Renal cortical epithelial cell (primary cell): ENCODE data around the gene TBC1D14. TPM values are rescaled to one million over a fixed set of nuclear protein-coding genes. Genes with fewer than 3 reads are reported as not detected.

Experiments used
- DNase-seq: peaks from one replicate; pipeline ENCODE4 v3.0.0-alpha.2; 2011; ENCODE audit warnings: low read depth
- total RNA-seq: library from RNA; depleted of rRNA; stranded (reverse); fragments of >200 nt; gene quantifications from 2 replicates; pipeline ENCODE4 v1.2.3, GENCODE V29; 2014

The TBC1D14 gene
- total RNA-seq, 1 donor from 2014 or later: 94.0 TPM

DNA sequence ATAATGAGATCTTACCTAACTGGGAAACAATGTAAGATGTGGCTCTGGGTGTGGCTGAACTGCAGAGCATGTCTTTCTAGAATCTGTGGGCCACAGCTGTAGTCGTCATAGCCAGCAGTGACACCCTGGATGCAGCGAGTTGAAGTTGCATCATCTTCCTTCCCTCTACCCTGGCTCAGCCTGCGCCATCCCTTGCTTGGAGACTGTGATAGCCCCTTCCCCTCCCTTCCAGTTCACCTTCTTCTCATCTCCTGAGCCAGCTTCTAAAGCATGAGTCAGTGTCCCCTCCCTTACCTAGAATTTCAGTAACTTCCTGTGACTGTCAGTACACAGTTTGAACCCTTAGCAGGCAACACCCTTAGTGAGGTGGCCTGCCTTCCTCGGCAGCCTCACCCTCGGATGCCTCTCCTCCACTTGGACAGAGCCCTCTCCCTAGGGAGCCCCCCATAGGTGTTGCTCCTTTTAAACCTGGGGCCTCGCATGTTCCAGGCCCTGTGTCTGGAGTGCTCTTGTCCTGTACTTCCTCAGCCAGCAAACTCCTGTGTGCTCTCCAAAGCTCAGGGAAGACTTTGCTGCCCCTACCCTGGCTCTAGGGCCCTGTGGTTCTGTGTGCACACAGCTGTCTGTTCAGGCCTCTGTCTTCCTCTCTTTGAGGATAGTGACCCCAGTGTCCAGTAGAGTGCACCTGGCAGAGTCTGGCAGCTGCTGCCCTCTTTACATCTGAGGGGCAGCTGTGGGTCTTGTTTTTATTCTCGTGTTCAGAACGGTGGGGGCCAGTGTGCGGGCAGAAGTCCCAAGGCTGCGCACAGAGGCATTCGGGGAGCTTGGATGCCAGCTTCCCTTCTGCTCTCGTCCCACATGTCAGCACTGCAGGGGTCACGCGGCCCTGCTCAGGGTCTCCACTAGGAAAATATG lies 89.8 kb downstream of the TBC1D14 start:
- DNase-seq: peak; percentile 35

DNA sequence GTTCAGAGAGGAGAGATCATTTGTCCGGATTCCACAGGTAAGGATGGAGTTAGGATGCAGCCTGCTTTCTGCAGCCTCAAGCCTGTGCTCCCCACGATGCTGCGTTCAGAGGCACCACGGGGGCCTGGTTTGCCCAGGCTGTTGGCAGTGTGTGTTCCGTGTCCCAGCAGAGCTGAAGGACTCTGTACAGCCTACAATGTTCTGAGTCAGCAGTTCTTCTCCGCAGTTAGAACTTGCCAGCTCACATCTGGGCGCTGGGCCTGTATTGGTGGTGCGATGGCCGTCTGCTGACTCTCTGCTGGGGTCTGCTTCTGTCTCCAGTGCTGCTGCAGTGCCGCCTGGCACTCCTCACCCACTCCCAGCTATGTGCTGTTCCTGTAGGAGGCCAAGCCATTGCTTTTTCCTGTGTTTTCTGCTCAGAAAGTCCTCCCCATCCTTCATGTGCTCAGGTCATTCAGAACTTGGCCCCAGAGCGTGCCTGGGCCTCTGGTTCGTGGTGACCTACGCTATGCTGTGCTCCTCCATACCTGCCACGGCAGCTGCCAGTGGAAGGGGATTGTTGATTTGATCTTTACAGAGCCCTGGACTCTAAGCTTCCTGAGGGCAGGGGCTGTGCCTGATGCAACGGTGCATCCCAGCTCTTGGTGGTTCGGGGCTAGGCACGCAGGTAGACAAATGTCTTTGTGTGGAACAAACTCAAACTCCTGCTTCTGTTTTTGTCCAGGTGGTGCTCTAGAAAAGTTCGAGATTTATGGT lies 91.0 kb downstream of the TBC1D14 start:
- DNase-seq: no peak

DNA sequence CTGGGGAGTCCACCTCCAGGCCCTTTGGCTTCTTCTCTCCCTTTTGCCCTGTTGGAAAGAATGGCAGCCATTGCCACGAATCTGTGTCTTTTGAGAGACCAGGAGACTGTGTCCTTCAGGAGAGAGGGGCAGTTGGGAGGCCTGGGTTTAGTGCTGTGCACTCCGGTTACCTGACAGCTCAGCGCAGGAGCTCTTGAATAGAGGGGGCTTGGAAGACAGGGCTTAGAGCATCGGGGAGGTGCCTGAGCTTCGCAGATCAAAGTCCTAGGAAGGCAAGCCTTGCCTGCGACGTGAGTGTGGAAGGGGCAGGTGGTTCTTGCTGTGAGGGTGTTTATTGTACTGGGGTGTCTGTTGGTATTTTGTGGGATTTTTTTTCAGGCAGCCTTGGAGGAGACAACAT lies 91.6 kb downstream of the TBC1D14 start:
- no peak for DNase-seq

DNA sequence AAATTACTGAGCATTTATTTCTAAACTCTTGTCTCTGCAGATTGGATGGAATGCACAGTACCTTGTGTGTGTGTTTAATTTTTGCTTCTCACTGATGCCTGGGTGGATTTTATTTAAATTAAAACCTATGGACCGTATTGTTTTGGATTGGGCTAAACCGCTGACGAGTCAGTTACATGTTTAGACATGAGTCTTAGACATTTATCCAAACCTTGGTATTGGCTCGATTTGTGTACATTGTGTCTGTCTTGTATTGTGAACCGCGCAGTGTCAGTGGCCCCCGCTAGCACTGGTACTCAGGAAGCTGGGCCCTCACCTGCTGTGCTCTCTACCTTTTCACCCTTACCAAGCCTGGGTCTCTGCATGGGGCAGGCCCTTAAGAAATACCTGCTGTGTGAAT lies 92.7 kb downstream of the TBC1D14 start:
- no peak for DNase-seq

DNA sequence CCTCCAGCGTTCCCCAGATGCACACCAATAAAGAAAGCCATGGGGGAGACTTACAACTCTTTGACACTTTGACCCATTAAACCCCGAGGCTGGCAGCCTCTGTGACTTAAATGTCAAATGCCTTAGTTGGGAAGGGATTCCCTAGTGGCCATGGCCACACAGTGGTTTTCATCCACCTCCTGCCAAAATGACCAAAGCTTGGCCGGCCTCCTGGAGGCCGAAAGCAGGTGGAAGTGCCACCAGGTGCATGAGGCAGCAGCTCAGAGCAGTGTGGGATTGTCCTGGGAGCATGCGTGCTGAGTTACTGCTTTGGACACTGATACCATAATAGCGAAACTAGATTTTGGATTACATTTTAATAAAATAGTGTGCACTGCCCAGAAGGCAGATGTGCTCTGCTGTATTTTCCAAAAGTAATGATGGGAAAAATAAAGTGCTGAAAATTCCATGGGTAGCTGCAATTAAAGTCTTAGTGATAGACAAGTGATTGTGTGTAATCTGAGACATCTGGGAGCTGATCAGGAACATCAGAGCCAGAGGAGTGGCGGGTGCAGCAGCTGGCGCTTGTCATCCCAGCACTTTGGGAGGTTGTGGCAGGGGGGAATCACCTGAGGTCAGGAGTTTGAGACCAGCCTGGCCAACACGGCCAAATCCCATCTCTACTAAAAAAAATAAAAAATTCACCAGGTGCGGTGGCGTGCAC lies 93.7 kb downstream of the TBC1D14 start:
- no peak for DNase-seq

DNA sequence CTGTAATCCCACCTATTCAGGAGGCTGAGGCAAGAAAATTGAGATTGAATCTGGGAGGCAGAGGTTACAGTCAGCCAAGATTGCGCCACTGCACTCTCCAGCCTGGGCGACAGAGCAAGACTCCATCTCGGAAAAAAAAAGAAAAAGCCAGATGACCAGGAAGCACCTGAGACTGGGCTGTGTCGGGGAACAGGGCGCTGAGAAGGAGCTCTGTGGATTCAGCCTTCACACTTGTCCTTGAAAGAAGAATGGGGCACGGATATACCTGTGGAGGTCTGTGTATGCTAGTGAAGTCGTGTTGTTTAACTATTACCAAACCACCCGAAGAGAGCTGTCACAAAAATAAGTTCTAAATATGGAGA lies 94.2 kb downstream of the TBC1D14 start:
- DNase-seq: no peak

DNA sequence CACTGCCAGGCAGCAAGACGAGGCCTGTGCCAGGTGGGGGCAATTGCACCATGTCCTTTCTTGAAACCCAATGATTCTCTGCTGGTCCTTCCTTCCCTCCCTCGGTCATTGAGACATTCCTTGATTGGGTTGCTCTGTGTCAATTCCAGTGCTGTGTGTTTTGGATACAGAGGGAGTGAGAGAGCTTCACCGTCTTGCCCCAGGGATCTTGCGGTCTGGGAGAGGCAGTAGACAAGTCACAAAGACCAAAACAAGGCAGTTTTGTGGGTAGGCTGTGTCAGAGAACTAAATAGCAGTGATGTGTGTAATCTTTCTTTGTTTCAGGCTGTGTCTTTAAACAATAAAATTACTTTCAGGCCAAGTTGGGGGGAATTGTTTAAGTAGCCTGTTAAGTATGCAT lies 94.7 kb downstream of the TBC1D14 start:
- peak; percentile 55 for DNase-seq

DNA sequence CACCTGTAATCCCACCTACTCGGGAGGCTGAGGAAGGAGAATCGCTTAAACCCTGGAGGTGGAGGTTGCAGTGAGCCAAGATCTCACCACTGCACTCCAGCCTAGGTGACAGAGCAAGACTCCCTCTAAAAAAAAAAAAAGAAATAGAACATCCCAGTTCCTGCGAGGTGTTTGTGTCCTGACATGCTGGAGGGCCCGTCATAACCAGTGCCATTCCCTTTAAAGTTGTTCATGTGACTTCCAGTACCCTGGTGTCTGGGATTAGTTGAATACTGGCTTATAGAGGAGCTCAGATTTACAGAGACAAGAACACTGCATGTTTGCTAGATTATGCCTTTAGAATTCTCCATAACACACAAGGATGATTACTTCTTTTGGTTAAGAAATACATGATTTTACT lies 95.9 kb downstream of the TBC1D14 start:
- DNase-seq: no peak

DNA sequence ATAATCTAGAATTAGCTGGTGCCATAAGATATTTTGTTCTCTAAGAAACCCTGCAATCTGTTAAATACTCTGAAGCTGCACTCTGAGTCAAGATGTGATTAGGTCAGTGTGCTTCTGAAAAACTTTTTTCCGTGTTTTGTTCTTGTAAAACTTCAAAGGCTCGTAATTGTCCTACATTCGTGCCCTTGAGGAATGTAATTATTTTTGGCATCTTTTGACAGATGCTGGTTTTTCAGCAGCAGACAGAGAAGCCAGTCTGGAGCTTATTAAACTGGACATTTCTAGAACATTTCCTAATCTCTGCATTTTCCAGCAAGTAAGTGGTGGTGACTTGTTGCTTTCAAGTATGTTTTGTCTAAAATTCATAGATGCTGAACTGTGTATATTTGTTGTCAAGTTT lies 96.8 kb downstream of the TBC1D14 start:
- no peak for DNase-seq

DNA sequence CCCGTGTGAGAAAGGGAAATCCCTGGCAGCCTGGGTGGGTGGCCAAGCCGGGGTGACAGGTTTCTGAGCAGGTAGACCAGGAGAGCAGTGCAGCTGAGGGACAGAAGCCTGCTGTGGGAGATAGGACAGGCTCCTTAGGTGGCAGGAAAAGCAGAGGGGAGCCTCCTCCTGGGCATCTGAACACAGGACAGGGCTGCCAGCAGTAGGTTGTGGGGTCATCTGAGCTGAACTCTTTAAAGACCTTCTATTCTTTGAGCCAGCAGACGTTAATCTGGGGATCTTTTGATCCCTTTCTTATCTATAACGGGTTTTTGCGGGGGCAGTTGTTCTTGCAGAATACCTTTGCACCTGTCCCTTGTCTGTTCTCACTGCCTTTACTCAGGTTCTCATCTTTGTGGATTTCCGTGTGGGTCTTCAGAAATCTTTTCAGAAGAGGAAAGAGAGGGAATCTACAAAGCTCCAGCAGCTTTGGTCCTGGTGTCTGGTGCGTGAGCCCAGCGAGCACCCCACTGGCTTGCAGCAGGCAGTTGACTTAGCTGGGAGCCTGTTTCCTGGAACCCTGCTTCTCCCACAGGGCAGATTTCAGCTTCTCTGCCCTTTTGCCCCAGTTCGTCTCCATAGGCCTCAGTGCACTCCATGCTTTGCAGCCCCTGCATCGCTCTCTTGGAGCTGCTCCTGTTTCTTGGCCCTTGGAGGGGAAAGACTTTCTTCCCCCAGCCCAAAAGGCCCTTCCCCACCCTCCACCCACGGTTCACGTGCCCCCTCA lies 97.7 kb downstream of the TBC1D14 start:
- no peak for DNase-seq

DNA sequence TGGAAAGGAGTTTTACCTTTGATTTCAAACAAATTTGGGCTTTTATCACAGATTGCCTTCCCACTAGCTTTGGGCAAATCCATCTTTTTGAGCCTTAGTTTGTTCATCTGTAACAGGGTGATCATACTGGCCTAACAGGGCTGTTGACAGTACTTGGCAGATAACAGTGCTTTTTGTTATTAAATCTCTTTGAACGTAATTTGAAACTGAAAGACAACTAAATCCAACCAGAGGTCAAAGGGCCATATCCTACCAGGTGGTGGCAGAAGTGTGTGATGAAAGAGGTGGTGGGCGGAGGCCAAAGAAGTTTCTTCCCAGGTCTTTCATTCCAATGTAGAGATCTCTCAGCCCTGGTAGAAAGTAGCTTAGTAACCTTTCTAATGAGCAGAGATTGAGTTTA lies 98.3 kb downstream of the TBC1D14 start:
- no peak for DNase-seq

DNA sequence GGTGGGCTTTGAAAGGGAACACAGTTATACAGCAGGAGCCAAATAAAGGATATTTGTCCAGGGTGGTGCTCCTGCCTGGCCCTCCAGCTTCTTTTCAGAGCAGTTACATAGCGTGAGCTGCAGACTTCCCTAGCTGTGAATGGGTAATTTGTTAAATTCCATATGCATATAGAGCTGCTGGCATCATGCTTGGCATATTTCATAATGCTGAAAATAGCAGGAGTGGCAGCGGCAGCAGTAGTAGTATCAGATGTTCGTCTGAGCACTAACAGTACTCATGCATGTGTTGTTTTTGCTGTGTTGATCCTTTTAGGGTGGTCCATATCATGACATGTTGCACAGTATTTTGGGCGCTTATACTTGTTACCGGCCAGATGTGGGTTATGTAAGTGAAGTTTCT lies 99.9 kb downstream of the TBC1D14 start:
- DNase-seq: no peak

DNA sequence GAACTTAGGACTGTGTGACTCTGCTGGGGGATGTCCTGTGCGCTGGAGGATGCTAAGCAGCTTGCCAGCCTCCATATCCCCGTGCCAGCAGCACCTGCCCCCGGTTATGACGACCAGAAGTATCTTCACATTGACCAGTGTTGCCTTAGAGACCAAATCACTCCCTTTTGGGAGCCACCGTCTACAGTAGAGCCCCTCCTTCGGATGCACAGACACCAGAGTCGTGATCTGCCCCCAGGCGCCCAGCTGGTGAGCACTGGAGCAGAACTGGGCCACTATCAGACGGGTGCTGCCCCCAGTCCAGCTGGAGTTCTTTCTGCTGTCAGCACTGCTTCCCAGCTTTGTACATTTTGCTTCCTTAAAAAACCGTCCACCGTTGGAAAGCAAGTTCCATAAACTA lies 103.5 kb downstream of the TBC1D14 start:
- no peak for DNase-seq

DNA sequence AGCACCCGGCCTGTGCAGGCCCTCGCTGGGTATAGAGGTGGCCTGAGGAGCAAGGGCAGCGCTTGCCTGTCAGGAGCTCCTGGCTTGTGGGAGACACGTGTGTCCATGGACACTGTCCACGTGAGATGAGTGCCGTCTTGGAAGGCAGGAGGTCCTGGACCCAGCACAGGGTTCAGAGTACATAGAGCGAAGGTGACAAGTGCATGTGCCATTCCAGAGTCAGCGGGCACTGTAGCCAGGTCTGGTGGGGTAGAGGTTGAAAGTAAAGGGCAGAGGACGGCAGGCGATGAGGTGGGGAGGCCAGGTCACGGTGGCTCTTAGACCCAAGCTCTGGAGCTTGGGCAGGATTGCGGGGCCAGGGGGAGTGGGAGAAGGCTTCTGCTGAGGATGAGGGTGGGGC lies 105.2 kb downstream of the TBC1D14 start:
- no peak for DNase-seq

DNA sequence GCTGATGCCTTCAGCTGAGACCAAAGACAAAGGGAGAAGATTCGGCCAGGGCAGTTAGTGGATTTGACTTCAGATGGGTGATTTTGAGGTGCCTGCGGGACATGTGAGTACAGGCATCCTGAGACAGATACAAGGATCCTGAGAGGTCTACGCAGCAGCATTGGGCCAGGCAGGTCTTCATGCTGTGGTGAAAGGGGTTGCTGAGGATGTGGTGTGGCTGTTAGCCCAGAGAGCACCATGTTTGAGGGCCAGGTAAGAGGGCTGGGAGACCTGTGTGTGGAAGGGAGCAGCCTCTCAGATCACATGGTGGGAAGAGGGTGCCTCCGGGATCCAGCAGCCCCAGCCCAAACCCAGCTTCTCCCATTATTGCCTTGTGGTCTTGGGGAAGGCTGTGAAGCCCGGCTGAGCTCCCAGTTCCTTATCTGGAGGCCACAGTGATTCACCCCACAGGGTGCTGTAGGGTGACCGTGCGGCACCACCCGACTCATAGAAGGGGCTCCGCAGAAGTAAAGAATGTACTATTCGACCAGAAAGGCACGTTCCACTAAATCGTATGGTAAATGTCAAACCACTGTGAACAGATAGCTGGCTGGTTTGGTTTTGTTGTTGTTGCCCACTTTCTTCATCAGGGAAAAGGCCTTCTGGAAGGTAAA lies 105.9 kb downstream of the TBC1D14 start:
- DNase-seq: no peak

DNA sequence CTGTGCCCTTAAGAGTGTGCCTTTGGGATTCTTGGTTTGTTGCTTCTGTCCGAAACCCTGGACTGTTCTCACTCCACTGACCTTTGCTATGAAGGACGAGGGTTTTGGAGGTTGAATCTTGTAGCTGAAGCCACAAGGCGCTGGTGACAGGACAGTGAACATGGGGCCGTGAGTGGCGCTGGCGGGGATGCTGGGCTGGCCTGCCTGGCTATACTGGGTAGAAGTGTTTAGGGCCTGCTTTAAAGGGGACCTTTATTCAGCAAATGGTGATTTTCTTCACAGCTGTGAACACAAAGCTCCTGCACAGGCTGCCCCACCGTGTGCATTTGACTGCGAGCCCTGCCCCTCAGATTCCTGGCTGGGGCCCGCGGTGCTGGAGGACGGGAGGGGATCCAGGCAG lies 106.5 kb downstream of the TBC1D14 start:
- DNase-seq: no peak

DNA sequence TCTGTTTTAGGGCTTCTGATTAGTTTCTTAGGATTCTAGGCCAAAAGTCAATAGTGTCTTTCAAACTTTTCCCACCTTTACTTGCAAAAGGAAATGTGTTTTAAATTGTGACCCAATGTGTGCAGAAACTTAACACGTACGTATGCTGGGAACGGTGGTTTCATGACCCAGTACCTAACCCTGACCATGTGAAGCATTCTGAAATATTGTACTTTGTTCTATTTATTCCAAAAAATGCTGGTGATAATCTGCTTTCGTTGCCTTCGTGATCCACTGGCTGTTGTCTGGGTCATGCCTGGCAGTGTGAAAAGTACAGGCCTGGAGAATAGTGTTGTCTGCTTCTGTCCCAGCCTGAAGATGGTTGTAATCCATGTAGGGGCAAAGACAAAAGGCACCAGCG lies 106.9 kb downstream of the TBC1D14 start:
- DNase-seq: no peak

DNA sequence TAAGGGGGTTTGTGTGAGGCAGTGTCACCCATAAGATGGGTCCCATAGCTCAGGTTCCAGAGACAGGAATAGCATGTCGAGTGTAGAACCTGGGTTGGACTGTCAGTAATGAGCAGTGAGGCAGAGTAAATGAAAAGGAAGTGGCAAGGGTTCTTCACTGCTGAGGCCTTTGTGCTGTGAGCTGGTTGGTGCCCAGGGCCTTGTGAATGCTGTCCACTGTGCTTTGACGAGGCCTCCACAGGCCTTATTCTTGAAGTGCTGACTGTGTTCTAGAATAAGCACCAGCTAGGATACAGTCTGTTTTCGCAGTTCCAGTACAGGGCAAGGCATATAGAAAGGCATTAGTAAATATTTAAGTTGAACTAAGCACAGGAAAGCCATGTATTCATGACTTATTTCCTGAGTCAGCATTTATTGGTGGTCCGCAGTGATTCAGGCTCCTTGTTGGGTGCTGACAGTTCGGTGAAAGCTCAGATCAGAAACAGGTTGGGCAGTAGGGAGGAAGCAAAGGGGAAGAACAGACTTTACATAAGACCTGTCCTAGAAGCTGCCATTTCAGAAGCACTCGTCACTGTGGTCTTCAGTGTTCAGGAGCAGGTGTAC lies 107.9 kb downstream of the TBC1D14 start:
- DNase-seq: no peak

DNA sequence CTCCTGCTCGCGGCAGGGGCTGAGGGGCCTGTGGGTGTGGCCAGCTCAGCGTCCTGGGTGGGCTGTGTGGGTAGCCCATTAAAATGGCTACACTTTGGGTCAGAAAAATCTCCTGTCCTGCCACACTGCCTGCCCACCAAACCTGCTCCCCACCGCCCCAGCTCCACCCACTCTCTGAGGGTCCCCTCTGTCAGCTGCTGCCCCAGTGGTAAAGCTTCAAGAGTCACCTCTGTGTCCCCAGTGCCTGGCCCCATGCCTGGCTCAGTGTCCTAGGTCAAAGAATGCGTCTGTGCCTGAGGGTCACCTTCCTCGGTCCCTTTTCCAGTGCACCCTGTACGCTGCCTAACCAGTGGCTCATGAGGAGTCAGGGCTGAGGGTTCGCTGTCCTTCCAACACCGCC lies 108.7 kb downstream of the TBC1D14 start:
- DNase-seq: no peak

DNA sequence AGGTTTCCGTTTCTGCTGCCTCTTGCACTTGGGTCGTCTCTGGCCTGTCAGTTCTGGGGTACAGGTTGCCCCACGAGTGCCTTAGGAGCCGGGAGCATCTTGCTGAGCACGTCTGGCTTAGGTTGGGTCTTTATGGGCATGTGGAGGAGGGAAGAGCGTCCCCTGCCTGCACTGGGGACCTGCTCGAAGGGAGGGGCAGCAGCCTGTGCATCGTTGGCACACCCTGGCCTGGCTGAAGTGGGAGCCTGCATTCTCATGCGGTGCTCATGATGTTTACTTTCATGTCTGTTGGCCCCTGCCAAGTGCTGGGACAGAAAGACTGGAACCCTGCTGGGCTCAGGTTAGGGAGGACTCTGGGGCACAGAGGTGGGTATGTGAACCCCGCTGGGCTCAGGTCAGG lies 109.7 kb downstream of the TBC1D14 start:
- no peak for DNase-seq

DNA sequence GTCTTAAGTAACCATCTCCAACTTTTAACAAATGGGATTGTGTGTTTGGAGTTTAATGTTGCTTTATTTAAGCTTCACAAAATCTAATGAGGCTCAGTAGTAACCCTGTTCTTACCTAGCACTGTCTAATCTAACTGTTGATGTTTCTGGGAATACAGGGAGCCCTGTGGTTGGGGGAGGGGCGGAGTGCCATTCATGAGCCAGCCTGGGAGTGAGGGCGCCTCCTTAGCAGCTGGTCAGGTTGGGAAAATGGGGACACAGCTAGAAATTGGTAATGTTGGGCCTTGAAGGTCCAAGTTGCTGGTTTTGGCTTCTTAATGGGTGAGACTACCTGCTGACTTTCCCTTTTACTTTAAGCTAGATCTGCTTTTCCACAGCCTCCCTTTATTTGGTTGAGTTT lies 110.7 kb downstream of the TBC1D14 start:
- DNase-seq: no peak
